ENCODE results near the gene WDR46.

WDR46 gene

DNA sequence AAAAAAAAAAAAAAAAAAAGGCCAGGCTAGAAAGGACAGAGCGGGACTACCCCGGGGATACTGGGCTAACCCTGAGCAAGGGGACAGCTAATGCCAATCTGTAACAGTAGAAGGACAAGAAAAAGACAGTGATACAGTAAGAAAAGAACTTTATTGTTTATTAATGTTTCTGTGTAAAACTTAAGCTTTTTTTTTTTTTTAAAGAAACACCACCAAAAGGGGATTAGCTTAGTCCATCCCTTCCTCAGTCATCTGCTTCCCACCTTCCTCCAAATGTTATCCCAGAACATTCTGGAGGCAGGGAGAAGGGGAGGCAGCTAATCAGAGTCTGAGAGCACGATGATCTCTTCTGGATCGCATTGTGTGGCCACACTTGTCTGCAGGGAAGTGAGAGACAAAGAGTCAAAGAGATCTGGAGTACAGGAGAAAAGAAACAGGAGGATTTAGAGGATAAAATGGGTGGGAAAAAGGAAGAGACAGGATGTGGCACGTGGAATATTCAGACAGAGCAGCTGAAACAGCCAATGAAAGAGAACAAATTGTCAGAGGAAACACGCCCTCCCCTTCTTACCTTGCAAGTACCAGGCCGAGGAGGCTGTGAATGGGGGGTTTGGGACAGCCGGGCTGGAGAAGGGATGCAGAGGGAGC lies 29.5 kb upstream of the WDR46 start:
- H3K4me1 ChIP-seq (ENCODE audit: insufficient read depth, low read length) = peaks cover 23% of the 10 kb centered on the region
- H3K9ac ChIP-seq (ENCODE audit: low read depth, low read length) = peak overlapping the region; percentile 79; the same call in 1 of the 2 replicates
- peaks cover 39% of the 10 kb centered on the region for H3K36me3 ChIP-seq (ENCODE audit: insufficient read depth, low read depth, low read length)
- peak overlapping the region; percentile 29 for H3K27ac ChIP-seq (ENCODE audit: low read length)
- H3K27me3 ChIP-seq (ENCODE audit: insufficient read depth, low read length) = no peaks in the 10 kb centered on the region
- H3K9me3 ChIP-seq (ENCODE audit: insufficient read depth, low read depth, low read length) = no peaks in the 10 kb centered on the region
- peak overlapping the region; percentile 73 for H3K4me3 ChIP-seq (ENCODE audit: low read length)

DNA sequence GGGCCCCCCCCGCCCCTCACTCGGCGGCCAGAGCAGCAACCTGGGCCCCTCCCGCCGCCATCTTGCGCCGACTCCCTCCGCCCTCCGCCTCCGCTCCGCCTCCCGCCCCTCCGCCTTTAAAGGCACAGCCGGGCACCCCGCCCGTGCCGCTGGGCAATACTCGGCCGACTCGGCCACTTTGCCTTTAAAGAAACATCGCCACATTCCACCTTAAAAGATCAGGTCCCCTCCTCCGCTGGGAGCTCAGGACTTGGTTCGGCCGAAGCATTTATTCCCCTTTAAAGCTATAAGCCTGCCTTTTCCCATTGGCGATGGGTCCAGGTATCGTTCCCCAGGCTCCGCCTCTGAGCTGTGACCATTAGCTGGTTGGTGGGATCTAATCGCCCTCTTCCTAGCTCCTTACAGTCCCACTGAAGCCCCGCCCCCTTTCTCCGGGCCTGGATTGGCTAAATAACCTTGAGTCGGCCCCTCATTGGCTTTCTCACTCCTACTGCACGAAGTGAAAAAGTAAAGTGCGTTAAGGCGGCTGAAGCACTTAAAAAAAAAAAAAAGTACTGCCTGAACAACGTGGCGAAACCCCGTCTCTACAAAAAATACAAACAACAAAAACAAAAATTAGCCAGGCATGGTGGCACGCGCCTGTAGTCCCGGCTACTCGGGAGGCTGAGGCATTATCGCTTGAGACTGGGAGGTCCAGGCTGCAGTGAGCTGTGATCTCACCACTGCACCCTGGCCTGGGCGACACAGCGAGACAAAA lies 28.8 kb upstream of the WDR46 start, which contains the start of gene ZBTB22:
Gene ZBTB22, minus strand, starts transcription at position 76 of the 757 bp plus-strand sequence. CDS start 828 bp downstream, outside the sequence.
- Histone ChIP-seq H3K27ac (ENCODE audit: low read length) (peak within 1 kb of the TSS; percentile 29), H3K9ac (ENCODE audit: low read depth, low read length) (peak within 1 kb of the TSS; percentile 79), H3K4me1 (ENCODE audit: insufficient read depth, low read length) (peaks cover 23% of the 10 kb centered on the region), H3K27me3 (ENCODE audit: insufficient read depth, low read length) (no peaks in the 10 kb centered on the region), H3K4me3 (ENCODE audit: low read length) (peak within 1 kb of the TSS; percentile 73), H3K36me3 (ENCODE audit: insufficient read depth, low read depth, low read length) (peaks cover 39% of the 10 kb centered on the region), H3K9me3 (ENCODE audit: insufficient read depth, low read depth, low read length) (no peaks in the 10 kb centered on the region)

DNA sequence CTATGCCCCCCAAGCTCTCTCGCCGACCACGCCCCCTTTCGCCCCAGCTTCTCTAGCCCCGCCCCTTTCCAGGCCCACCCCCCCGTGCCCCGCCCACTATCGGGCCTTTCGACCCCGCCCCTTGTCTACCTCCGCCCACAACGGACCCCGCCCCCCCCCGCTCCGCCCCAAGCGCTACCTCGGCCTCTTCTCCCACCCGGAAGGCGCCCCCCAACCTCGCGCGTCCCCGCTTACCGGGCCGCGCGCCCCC lies 28.3 kb upstream of the WDR46 start:
- H3K27ac ChIP-seq (ENCODE audit: low read length) = no peak overlapping the region
- no peak overlapping the region for H3K9ac ChIP-seq (ENCODE audit: low read depth, low read length)
- H3K4me1 ChIP-seq (ENCODE audit: insufficient read depth, low read length) = peaks cover 23% of the 10 kb centered on the region
- H3K36me3 ChIP-seq (ENCODE audit: insufficient read depth, low read depth, low read length) = peaks cover 39% of the 10 kb centered on the region
- no peaks in the 10 kb centered on the region for H3K9me3 ChIP-seq (ENCODE audit: insufficient read depth, low read depth, low read length)
- H3K27me3 ChIP-seq (ENCODE audit: insufficient read depth, low read length) = peaks cover under 1% of the 10 kb centered on the region; the same call in 1 of the 2 replicates
- H3K4me3 ChIP-seq (ENCODE audit: low read length) = peak overlapping the region; percentile 55

DNA sequence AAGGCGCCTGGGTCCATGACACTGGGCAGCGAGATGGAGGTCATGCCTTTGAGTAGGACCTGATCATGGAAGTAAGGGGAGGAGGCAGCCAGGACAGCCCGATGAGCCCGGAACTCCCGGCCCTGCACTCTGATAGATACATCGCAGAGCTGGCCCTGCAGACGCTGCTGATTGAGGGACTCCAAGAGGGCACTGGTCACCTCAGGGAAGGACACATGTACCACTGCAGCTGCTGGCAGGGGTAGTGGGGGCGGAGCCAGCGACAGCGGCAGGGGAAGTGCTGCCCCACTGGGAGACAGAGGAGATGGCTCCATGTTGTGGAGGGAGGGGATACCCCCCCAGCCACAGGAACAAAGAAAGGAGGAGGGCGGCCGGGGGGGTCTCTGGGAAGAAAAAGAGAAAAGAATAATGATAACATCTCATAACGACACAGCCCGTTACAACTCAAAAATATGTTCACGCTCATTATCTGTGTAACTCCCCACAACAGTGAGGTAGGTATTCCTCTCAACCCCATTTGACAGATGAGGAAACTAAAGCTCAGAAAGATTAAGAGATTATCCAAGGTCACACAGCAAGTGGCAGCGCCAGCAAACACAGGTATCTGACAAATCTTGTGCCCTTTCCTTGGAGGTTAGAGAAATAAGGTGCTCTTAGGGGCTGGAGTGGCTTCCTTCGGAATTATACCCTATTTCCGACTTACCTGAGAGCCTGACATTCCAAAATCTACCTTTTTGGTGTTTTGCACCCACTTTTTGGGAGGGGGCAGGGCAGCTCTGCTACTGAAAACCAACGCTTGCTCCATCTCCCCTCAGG lies 27.8 kb upstream of the WDR46 start:
- peak overlapping the region; percentile 55 for H3K4me3 ChIP-seq (ENCODE audit: low read length)
- no peak overlapping the region for H3K27ac ChIP-seq (ENCODE audit: low read length)
- no peak overlapping the region for H3K9ac ChIP-seq (ENCODE audit: low read depth, low read length)
- H3K4me1 ChIP-seq (ENCODE audit: insufficient read depth, low read length) = peaks cover 27% of the 10 kb centered on the region
- peaks cover 39% of the 10 kb centered on the region for H3K36me3 ChIP-seq (ENCODE audit: insufficient read depth, low read depth, low read length)
- H3K27me3 ChIP-seq (ENCODE audit: insufficient read depth, low read length) = peaks cover 6% of the 10 kb centered on the region
- no peaks in the 10 kb centered on the region for H3K9me3 ChIP-seq (ENCODE audit: insufficient read depth, low read depth, low read length)

DNA sequence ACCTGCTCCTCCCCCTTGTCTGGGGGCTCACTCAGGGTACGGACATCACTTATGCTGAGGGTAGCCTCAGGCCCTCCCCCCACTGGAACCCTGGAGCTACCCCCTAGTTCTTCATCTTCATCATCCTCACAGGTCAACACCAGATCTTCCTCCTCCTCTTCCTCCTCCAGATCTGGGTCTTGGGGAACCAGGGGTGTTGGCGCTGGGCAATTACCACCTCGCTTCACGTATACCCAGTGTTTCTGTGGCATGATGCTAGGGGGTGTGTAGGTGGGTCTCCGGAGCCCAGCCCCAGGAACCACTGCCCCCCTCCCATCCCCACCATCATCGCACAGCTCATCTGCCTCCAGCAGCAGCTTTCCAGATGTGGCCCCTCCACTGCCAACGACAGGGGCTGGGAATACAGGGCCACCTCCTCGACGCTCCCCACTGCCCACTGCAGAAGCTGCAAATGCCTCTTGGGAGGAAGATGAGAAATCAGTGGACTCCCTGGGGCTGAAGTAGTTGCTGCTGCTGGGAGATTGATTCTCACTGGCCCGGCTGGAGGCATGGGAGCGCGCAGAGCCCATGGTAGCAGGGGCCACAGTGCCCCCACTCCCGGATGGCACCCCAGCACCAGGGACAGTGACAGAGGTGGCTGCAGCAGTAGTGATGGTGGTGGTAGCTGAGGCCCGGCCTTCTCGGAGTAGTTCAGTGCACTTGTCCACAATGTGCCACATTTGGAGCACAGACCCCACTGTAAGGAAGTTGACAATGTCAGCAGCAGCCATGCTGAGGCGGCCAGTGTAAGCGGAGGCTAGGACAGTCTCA lies 27.0 kb upstream of the WDR46 start:
- Histone ChIP-seq H3K27me3 (ENCODE audit: insufficient read depth, low read length) (peaks cover 9% of the 10 kb centered on the region), H3K4me1 (ENCODE audit: insufficient read depth, low read length) (peaks cover 25% of the 10 kb centered on the region)

DNA sequence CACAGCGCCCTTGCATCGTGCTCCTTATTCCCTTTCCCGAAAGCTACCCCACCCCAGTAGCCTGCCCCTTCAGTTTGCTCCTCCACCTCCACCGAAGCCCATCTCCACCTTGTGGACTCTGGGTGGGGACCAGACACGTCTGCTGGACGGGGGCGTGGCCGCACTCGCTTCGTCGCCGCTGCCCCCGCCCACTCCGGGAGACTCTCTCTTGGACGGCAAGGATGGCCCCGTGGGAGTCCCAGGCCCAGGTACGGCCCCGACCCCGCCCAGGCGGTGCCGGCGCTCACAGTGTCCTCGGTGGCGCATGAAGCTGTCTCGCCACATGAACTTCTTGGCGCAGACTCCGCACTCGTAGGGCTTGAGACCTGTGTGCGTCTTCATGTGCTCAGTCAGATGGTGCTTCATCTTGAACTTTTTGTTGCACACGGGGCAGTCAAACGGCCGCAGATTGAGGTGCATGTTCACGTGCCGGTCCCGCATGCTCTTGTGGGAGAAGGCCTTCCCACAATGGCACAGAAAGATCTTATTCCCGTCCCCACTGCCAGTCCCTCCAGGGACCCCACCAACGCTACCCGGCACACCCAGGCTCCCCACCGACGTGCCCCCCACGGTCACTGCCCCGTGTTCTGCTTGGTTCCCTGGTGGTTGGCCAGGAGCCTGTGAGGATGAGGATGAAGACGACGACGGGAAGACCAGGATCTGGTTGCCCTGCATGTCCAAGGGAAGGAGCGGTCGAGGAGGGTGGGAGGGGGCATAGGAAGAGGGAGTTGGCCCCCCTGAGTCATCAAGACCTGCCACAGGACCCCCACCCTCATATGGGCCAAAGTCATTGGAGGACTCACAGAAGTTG lies 26.1 kb upstream of the WDR46 start:
- H3K27ac ChIP-seq (ENCODE audit: low read length) = no peak overlapping the region

More for the DNA sequence above, 27.0 kb upstream of the WDR46 start:
- H3K27ac ChIP-seq (ENCODE audit: low read length) = no peak overlapping the region
- H3K36me3 ChIP-seq (ENCODE audit: insufficient read depth, low read depth, low read length) = peaks cover 32% of the 10 kb centered on the region
- H3K9me3 ChIP-seq (ENCODE audit: insufficient read depth, low read depth, low read length) = no peaks in the 10 kb centered on the region
- no peak overlapping the region for H3K9ac ChIP-seq (ENCODE audit: low read depth, low read length)
- H3K4me3 ChIP-seq (ENCODE audit: low read length) = no peak overlapping the region

DNA sequence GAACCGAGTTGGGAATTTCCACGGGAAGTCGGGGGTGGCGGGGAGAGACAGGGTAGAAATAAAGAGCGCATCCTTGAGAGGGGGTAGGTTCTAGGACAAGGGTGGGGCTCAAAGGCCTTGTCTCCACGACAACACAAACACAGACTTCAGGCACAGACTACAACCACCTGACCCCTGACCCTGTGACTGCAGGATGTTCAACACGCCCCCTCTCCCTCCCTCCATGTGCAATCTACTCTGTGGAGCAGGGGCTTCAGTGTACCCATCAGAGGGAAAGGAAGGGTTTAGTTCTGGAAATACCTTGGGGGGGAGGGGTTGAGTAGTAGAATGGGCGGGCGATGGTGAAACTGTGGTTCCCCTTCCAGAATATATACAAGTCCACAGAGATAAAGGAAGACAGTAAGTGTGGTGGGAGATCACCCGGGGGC lies 25.5 kb upstream of the WDR46 start:
- peaks cover 23% of the 10 kb centered on the region; the same call in 1 of the 2 replicates for H3K4me1 ChIP-seq (ENCODE audit: insufficient read depth, low read length)
- peaks cover 17% of the 10 kb centered on the region for H3K36me3 ChIP-seq (ENCODE audit: insufficient read depth, low read depth, low read length)
- peak overlapping the region; percentile 80; the same call in 1 of the 2 replicates for H3K9ac ChIP-seq (ENCODE audit: low read depth, low read length)
- H3K4me3 ChIP-seq (ENCODE audit: low read length) = peak overlapping the region; percentile 88
- no peak overlapping the region for H3K27ac ChIP-seq (ENCODE audit: low read length)
- H3K27me3 ChIP-seq (ENCODE audit: insufficient read depth, low read length) = peaks cover 9% of the 10 kb centered on the region
- no peaks in the 10 kb centered on the region for H3K9me3 ChIP-seq (ENCODE audit: insufficient read depth, low read depth, low read length)

More for the DNA sequence above, 26.1 kb upstream of the WDR46 start:
- no peaks in the 10 kb centered on the region for H3K9me3 ChIP-seq (ENCODE audit: insufficient read depth, low read depth, low read length)
- H3K4me3 ChIP-seq (ENCODE audit: low read length) = peak overlapping the region; percentile 88
- peaks cover 23% of the 10 kb centered on the region; the same call in 1 of the 2 replicates for H3K4me1 ChIP-seq (ENCODE audit: insufficient read depth, low read length)
- peak overlapping the region; percentile 80; the same call in 1 of the 2 replicates for H3K9ac ChIP-seq (ENCODE audit: low read depth, low read length)
- peaks cover 24% of the 10 kb centered on the region for H3K36me3 ChIP-seq (ENCODE audit: insufficient read depth, low read depth, low read length)
- H3K27me3 ChIP-seq (ENCODE audit: insufficient read depth, low read length) = peaks cover 9% of the 10 kb centered on the region

DNA sequence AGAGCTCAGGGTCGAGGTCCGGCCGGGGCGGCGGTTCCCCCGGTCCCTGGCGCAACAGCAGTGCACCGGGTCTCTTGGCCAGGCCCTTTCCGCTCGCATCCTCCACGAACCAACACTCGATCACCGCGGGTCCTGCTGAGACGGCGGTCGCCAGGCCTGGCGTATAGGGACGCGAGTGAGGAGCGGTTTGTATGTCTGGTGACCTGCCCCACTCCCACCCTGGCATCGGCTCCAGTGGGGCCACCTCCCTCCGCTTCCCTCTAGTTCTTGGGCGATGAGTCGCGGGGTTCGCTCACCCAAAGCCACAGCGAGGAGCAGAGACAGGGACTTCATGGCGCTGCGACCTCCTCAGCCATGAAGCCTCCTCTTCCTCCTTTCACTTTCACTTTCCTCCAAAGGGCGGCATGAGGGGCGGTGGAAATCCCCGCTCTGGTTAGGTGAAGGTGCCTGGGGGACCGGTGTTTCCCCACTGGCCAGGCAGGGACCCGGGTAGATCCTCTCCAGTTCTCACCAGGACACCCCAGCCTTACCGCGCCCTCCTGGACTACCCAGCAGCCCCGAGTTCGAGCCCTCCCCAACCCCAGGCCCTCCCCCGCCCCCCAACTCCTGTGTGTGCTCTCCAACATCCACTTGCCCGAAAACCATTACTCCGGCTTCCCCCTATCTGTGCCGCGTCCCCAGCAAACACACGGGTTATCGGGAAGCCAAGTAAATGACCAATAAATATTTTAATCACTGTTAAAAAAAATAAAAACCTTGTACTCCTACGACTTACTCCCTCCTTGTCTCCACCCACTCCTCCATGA lies 24.9 kb upstream of the WDR46 start, which contains the start of gene TAPBP:
Gene TAPBP, minus strand, starts transcription at position 370 of the 806 bp plus-strand sequence. Its CDS starts 37 bp downstream, at position 333.
- H3K9me3 ChIP-seq (ENCODE audit: insufficient read depth, low read depth, low read length) = no peaks in the 10 kb centered on the region
- H3K27ac ChIP-seq (ENCODE audit: low read length) = no peak within 1 kb of the TSS
- H3K36me3 ChIP-seq (ENCODE audit: insufficient read depth, low read depth, low read length) = peaks cover 11% of the 10 kb centered on the region
- peaks cover 20% of the 10 kb centered on the region; the same call in 1 of the 2 replicates for H3K4me1 ChIP-seq (ENCODE audit: insufficient read depth, low read length)
- peaks cover 9% of the 10 kb centered on the region for H3K27me3 ChIP-seq (ENCODE audit: insufficient read depth, low read length)
- H3K9ac ChIP-seq (ENCODE audit: low read depth, low read length) = peak within 1 kb of the TSS; percentile 80; the same call in 1 of the 2 replicates
- H3K4me3 ChIP-seq (ENCODE audit: low read length) = peak within 1 kb of the TSS; percentile 88

DNA sequence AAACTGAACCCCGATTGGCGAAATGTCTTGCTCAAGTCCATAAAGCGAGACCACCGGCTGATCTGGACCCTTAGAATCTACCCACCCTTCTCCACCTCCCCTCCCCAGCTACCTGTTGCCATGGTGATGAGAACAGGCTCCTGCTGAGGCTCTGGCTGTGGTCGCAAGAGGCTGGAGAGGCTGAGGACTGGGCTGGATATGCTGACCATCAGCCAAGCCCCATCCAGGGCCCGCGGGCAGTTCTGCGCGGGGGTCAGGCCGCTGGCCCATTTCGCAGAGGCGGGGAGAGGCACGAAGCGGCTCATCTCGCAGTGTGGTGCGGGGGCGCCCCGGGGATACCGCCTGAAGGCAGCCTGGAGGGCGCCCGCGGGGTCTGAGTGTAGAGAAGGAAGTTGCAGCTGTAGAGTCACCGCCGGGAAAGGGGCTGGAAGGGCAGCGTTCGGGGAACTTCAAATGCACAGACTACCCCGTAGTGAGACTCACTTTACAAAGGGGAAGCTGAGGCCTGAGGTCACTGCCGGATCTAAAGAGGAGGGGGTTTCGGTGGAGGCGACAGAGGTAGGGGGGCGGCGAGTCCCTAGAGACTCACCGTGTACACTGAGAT lies 24.2 kb upstream of the WDR46 start:
- Histone ChIP-seq H3K36me3 (ENCODE audit: insufficient read depth, low read depth, low read length) (0 out of 2 replicates have a peak, but pooled peaks cover 5% of the 10 kb centered on the region), H3K4me1 (ENCODE audit: insufficient read depth, low read length) (peaks cover 14% of the 10 kb centered on the region; the same call in 1 of the 2 replicates), H3K4me3 (ENCODE audit: low read length) (peak overlapping the region; percentile 88), H3K27me3 (ENCODE audit: insufficient read depth, low read length) (peaks cover 9% of the 10 kb centered on the region), H3K27ac (ENCODE audit: low read length) (no peak overlapping the region), H3K9ac (ENCODE audit: low read depth, low read length) (peak overlapping the region; percentile 80; the same call in 1 of the 2 replicates), H3K9me3 (ENCODE audit: insufficient read depth, low read depth, low read length) (no peaks in the 10 kb centered on the region)
